Measurements from ENCODE around the gene NBEA.

NBEA gene

GRCh38 chr13:34935841-34936240 is 6.2 kb upstream of the NBEA start:
- TF ChIP-seq CTCF (IDR thresholded peaks at IDR 0.05; ENCODE audit: control insufficient read depth, extremely low read depth, insufficient read depth): no peak
- no peak for DNase-seq (ENCODE audit: low read depth)
- no peak overlapping the region for H3K4me3 ChIP-seq (ENCODE audit: low read depth, low read length)

- H3K4me3 ChIP-seq (ENCODE audit: low read depth, low read length): no peak overlapping the region
- no peak for TF ChIP-seq CTCF (IDR thresholded peaks at IDR 0.05; ENCODE audit: control insufficient read depth, extremely low read depth, insufficient read depth)
- DNase-seq (ENCODE audit: low read depth): no peak
These were observed 2.3 kb upstream of the NBEA start for GRCh38 chr13:34939771-34940170.

GRCh38 chr13:34941436-34941834 is 635 bp upstream of the NBEA start:
- peak overlapping the region; percentile 66 for H3K4me3 ChIP-seq (ENCODE audit: low read depth, low read length)
- no peak for TF ChIP-seq CTCF (IDR thresholded peaks at IDR 0.05; ENCODE audit: control insufficient read depth, extremely low read depth, insufficient read depth)
- no peak for DNase-seq (ENCODE audit: low read depth)

- no peak for DNase-seq (ENCODE audit: low read depth)
- peak overlapping the region; percentile 66 for H3K4me3 ChIP-seq (ENCODE audit: low read depth, low read length)
- TF ChIP-seq CTCF (IDR thresholded peaks at IDR 0.05; ENCODE audit: control insufficient read depth, extremely low read depth, insufficient read depth): no peak
These were observed 814 bp downstream of the NBEA start for GRCh38 chr13:34942732-34943435.

- no peak for DNase-seq (ENCODE audit: low read depth)
- TF ChIP-seq CTCF (IDR thresholded peaks at IDR 0.05; ENCODE audit: control insufficient read depth, extremely low read depth, insufficient read depth): no peak
These were observed 1.6 kb downstream of the NBEA start for GRCh38 chr13:34943436-34944273.

DNA sequence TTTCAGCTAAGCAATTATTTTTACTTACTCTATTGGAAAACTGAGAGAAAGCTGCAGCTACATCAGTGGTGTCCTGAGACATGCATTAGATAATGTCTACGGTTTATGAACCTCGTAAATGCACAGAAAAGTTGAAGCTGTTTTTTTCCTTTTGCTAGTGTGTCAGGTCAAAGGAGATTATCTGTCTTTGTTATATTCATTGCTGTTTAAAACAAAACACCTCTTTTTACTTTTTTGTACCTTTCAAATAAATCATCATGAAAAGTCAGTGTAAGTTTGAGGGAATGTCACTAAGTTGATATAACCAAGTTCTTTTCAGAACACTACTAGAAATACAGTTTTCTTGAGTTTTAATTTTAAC is 2.2 kb downstream of the NBEA start:
- no peak for TF ChIP-seq CTCF (IDR thresholded peaks at IDR 0.05; ENCODE audit: control insufficient read depth, extremely low read depth, insufficient read depth)
- DNase-seq (ENCODE audit: low read depth): no peak
- H3K4me3 ChIP-seq (ENCODE audit: low read depth, low read length): no peak overlapping the region

More at GRCh38 chr13:34943436-34944273, 1.6 kb downstream of the NBEA start:
- H3K4me3 ChIP-seq (ENCODE audit: low read depth, low read length): no peak overlapping the region
